ENCODE results near the gene GREM2.

GRCh38 chr1:240608707-240609106, 3.2 kb downstream of the GREM2 start:
- TF ChIP-seq POLR2A (IDR thresholded peaks at IDR 0.05), result no peak
- TF ChIP-seq, protein P1, sequence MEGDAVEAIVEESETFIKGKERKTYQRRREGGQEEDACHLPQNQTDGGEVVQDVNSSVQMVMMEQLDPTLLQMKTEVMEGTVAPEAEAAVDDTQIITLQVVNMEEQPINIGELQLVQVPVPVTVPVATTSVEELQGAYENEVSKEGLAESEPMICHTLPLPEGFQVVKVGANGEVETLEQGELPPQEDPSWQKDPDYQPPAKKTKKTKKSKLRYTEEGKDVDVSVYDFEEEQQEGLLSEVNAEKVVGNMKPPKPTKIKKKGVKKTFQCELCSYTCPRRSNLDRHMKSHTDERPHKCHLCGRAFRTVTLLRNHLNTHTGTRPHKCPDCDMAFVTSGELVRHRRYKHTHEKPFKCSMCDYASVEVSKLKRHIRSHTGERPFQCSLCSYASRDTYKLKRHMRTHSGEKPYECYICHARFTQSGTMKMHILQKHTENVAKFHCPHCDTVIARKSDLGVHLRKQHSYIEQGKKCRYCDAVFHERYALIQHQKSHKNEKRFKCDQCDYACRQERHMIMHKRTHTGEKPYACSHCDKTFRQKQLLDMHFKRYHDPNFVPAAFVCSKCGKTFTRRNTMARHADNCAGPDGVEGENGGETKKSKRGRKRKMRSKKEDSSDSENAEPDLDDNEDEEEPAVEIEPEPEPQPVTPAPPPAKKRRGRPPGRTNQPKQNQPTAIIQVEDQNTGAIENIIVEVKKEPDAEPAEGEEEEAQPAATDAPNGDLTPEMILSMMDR (IDR thresholded peaks at IDR 0.05), result no peak
